Cortex of kidney (tissue), 1 donor: Measurements from ENCODE around the gene TMEM229A.
"Not testable (repeated sequence)": the region's sequence is repeated elsewhere in the genome, so short reads cannot be mapped to it uniquely, and the experiment has no call there.

Source experiments
- DNase-seq: peaks from one replicate; lab custom pipeline; 2025; lab: John Stamatoyannopoulos, UW

The TMEM229A gene

DNA sequence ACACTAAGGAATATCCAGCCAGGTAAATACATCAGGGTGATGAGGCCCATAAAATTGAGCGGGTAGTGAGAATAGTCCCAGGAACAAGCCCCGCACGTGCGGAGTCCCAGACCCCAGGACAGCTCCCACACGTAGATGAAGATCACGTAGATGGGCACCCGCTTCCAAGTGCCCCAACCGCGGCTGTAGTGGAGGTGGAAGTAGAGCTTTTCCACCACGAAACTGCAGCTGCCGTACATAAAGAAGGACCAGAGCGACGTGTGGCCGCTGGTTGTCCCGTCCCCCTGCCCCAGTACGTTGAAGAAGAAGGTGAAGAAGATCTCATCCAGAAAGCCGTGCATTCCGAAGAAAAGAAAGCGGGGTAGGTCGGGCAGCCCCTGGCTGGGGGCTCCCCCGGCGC lies 948 bp downstream of the TMEM229A start:
- no peak for DNase-seq

DNA sequence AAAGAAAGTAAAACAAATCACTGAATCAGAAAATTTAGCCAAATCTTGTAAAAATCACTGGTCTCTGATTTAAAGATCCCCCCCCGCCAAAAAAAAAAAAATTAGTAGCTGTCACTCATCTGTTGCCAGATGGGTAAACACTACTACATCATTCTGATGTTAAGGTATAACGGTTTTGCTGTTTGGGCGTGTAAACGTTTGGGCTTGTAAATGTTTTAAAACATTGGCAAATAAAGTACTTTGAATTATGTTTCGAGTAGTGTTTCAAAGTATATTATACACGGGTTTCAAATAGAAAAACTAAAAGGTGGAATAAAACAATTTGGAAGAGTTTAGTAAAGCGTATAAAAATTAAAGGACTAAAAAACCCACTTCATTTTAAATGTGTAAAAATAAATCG lies 1.5 kb downstream of the TMEM229A start:
- no peak for DNase-seq

GRCh38 chr7:124030964-124031363 lies 1.9 kb downstream of the TMEM229A start:
- DNase-seq: no peak

GRCh38 chr7:124029396-124030188 lies 3.3 kb downstream of the TMEM229A start:
- no peak for DNase-seq

DNA sequence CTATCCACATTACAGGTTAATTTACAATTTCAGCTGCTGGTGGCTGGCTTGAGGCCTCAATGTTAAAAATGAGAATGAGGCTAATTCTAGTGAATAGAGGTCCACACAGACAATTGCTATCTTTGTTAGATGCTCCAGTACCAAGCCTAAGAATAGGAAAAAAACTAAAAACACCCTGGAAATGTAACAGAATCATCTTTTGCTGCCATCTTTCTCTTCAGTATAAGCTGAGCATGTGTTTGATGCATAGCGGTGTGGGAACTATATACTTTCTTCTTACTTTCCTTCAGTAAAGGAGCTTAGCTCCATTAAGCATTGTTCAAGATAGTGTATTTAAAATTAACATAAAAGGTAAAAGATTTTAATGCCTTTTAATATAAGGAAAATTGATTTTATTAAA lies 5.6 kb downstream of the TMEM229A start:
- DNase-seq: no peak

- DNase-seq: not testable (repeated sequence)
These were observed 8.5 kb downstream of the TMEM229A start for GRCh38 chr7:124024329-124024728.

GRCh38 chr7:124022551-124022950 lies 10.3 kb downstream of the TMEM229A start:
- no peak for DNase-seq

- DNase-seq: no peak
These were observed 12.8 kb downstream of the TMEM229A start for GRCh38 chr7:124020060-124020459.

GRCh38 chr7:124013306-124013705 lies 19.6 kb downstream of the TMEM229A start:
- DNase-seq: no peak

DNA sequence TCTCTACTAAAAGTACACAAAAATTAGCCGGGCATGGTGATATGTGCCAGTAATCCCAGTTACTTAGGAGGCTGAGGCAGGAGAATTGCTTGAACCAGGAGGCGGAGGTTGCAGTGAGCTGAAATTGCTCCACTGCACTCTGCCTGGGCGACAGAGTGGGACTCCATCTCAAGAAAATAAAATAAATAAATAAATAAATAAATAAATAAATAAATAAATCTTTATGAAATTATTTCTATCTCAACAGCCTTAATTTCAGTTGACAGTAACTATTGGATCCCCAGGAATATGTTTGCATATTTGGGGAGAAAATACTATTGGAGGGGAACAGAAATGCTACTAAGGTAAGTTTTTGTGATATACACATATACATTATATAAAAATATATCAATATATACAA lies 20.0 kb downstream of the TMEM229A start:
- no peak for DNase-seq

- no peak for DNase-seq
These were observed 23.5 kb downstream of the TMEM229A start for GRCh38 chr7:124009321-124009720.

DNA sequence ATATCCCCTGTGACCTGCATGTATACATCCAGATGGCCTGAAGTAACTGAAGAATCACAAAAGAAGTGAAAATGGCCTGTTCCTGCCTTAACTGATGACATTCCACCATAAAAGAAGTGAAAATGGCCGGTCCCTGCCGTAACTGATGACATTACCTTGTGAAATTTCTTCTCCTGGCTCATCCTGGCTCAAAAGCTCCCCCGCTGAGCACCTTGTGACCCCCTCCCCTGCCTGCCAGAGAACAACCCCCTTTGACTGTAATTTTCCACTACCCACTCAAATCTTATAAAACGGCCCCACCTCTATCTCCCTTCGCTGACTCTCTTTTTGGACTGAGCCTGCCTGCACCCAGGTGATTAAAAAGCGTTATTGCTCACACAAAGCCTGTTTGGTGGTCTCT lies 24.6 kb downstream of the TMEM229A start:
- DNase-seq: not testable (repeated sequence)

DNA sequence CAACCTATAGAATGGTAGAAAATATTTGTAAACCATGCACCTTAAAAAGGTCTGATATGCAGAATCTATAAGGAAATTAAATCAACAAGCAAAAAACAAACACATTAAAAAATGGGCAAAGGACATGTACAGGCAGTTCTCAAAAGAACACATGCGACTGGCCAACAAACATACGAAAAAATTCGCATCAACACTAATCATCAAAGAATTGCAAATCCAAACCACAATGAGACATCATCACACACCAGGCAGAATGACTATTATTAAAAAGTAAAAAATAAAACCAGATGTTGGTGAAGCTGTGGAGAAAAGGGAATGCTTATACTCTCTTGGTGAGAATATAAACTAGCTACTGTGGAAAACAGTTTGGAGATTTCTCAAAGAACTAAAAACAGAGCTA lies 33.2 kb downstream of the TMEM229A start:
- no peak for DNase-seq

- no peak for DNase-seq
These were observed 33.9 kb downstream of the TMEM229A start for GRCh38 chr7:123998921-123999320.

DNA sequence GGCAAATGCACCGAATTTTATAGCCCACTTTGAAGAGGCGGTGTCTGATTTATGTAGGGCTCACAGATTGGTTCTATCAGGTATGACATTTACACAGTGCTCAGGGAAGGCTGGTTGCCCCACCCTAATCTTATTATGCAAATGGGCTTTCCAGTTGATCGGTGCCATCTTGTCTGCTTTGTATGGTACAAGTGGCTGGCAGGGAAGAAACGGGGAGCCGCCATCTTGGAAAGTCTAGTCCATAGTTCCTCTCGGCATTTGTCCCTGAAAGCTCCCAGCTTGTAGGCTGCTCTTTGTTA lies 36.6 kb downstream of the TMEM229A start:
- DNase-seq: no peak

GRCh38 chr7:123995617-123996326 lies 37.1 kb downstream of the TMEM229A start:
- no peak for DNase-seq

GRCh38 chr7:123994449-123994848 lies 38.4 kb downstream of the TMEM229A start:
- no peak for DNase-seq

DNA sequence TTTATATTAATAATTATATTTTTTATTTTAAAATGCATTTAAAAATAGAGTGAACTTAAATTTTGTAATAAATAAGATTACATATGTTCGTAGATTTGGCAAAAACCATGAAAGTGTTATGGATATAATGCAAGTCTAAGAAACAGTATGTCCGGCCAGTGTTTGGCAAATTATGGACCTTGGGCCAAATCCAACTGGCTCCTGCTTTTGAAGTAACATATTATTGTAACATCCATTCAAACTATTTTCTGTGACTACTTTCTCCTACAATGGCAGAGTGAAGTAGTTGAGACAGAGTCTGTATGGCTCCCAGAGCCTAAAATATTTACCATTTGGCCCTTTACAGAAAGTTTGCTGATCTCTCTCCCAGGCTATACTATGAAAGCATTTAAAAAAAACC lies 38.9 kb downstream of the TMEM229A start:
- DNase-seq: no peak

GRCh38 chr7:123992913-123993518 lies 39.9 kb downstream of the TMEM229A start:
- no peak for DNase-seq

GRCh38 chr7:123987445-123987844 lies 45.4 kb downstream of the TMEM229A start:
- DNase-seq: no peak
